Liver (tissue), 3 donors: ENCODE results near the gene CTNND1.

Source experiments
- RAD21 ChIP-seq, 2 donors: IDR thresholded peaks; 2 replicates each; pipeline ENCODE4 v1.6.1; 2016; ENCODE audit warnings: antibody characterized with exemption in 2 of 2, mild to moderate bottlenecking in 2 of 2
- TAF1 ChIP-seq: conservative IDR thresholded peaks from 2 replicates; pipeline ENCODE4 v1.6.1; 2016; ENCODE audit warnings: antibody characterized with exemption, mild to moderate bottlenecking
- TF ChIP-seq, protein P1 (sequence below): fragments of 150-350 bp; IDR thresholded peaks from 2 replicates; pipeline ENCODE4 v1.5.1; 2017; ENCODE audit warnings: improper control_type of control experiment, low read depth, low read length; ENCODE audit not compliant: missing input control
- donor health status: healthy.
- donor health status: healthy.

DNA sequence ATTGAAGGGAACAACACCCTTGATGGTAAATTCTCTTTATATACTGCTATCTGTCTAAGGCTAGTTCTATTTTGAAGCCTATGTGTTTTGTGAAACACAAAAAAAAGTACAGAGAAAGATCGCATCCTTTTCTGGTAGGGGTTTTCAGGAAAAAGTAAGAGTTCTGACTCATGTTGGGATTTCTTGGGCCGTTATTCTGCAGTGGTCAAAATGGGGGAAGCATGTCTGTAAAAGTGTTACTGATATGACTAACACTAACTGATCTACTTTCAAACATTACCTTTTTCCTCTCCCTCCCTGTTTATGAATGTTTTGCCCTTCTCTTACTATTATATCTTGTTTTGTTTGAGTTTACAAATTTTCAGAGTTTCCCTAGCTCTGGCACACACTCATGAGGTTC, 53.9 kb downstream of the CTNND1 start:
- TF ChIP-seq, protein P1, sequence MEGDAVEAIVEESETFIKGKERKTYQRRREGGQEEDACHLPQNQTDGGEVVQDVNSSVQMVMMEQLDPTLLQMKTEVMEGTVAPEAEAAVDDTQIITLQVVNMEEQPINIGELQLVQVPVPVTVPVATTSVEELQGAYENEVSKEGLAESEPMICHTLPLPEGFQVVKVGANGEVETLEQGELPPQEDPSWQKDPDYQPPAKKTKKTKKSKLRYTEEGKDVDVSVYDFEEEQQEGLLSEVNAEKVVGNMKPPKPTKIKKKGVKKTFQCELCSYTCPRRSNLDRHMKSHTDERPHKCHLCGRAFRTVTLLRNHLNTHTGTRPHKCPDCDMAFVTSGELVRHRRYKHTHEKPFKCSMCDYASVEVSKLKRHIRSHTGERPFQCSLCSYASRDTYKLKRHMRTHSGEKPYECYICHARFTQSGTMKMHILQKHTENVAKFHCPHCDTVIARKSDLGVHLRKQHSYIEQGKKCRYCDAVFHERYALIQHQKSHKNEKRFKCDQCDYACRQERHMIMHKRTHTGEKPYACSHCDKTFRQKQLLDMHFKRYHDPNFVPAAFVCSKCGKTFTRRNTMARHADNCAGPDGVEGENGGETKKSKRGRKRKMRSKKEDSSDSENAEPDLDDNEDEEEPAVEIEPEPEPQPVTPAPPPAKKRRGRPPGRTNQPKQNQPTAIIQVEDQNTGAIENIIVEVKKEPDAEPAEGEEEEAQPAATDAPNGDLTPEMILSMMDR = no peak
- no peak for TF ChIP-seq RAD21 (IDR thresholded peaks at IDR 0.05)
- no peak for TF ChIP-seq TAF1
